ENCODE measurements around the gene IQCN. TPM values are rescaled to one million over a fixed set of nuclear protein-coding genes. Genes with fewer than 3 reads are reported as not detected.
A peak's percentile ranks its signal among the peaks of the same experiment; 100 is the strongest.

IQCN gene
- total RNA-seq, result 10 to 100 TPM; 13.7 to 19.4 (median 15.6) TPM
- 8.5 TPM for total RNA-seq (2013)

DNA sequence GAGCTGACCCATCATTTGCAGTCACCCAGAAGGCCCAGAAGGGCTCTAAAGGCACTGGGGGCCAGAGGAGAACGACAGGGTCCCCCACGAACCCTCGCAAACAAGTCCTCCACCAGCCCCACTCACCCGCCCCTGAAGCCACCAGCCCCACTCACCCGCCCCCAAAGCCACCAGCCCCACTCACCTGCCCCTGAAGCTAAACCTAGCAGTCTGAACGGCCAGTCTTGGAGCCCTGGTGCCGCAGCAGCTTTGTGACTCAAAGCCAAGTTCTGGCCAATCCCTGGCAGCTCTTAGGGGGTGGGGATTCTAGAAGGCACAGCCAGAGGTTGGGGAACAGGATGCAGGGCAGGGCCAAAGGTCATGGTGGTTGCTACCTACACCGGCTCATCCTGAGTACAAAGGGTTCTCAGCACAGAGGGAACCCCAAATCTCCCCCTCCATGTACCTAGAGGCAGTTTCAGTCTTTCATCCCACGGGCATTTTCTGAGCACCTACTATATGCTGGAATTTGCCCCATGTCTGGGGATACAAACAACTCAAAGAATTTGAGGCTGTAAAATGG lies at the start of gene IQCN:
Gene IQCN, minus strand, starts transcription at position 234 of the 562 bp plus-strand sequence. CDS start 4,974 bp downstream, outside the sequence.
- Histone ChIP-seq H3K4me1 (ENCODE audit: control insufficient read depth, insufficient read depth, low read length) (peaks cover 31% of the 10 kb centered on the region), H3K27me3 (ENCODE audit: control insufficient read depth, insufficient read depth, low read length) (no peaks in the 10 kb centered on the region), H3K36me3 (ENCODE audit: control insufficient read depth, insufficient read depth, low read length) (peaks cover 28% of the 10 kb centered on the region), H3K9me3 (ENCODE audit: control insufficient read depth, insufficient read depth, low read length) (no peaks in the 10 kb centered on the region), H3K4me3 (ENCODE audit: low read length) (no peak within 1 kb of the TSS), H3K27ac (ENCODE audit: low read length) (no peak within 1 kb of the TSS)
- Mint-ChIP-seq H3K4me1 (peaks cover 10 to 23% of the 10 kb centered on the region in 2 donors), H3K36me3 (peaks cover 3% of the 10 kb centered on the region), H3K4me3 (peak within 1 kb of the TSS; percentile 66), H3K9me3 (no peaks in the 10 kb centered on the region), H3K27me3 (ENCODE audit: low read depth in 2 of 2) (peaks cover 0 to under 1% of the 10 kb centered on the region in 2 donors), H3K27ac (peak within 1 kb of the TSS; percentile 97 to 99)
- intact Hi-C loops (cut with micrococcal nuclease), result no loop called here
- 93% methylated on average over 9 of the region's 9 CpGs for WGBS (ENCODE audit: insufficient coverage)
- ATAC-seq (peak in 2 of 3 donors; percentile 7 to 9), DNase-seq (peak in 1 of 2 donors; percentile 67)
- TF ChIP-seq, protein P1, sequence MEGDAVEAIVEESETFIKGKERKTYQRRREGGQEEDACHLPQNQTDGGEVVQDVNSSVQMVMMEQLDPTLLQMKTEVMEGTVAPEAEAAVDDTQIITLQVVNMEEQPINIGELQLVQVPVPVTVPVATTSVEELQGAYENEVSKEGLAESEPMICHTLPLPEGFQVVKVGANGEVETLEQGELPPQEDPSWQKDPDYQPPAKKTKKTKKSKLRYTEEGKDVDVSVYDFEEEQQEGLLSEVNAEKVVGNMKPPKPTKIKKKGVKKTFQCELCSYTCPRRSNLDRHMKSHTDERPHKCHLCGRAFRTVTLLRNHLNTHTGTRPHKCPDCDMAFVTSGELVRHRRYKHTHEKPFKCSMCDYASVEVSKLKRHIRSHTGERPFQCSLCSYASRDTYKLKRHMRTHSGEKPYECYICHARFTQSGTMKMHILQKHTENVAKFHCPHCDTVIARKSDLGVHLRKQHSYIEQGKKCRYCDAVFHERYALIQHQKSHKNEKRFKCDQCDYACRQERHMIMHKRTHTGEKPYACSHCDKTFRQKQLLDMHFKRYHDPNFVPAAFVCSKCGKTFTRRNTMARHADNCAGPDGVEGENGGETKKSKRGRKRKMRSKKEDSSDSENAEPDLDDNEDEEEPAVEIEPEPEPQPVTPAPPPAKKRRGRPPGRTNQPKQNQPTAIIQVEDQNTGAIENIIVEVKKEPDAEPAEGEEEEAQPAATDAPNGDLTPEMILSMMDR (IDR thresholded peaks at IDR 0.05), result no peak

- no peaks in the 10 kb centered on the region for H3K36me3 Mint-ChIP-seq
- DNase-seq, result peak; percentile 97 to 100
- intact Hi-C loops (cut with micrococcal nuclease), result loop anchor here (1.0 kb wide), 3 partner anchors 18 to 44 kb away; no protein-coding TSS in a partner anchor
- under 1% methylated on average over 75 of the region's 75 CpGs for WGBS (ENCODE audit: insufficient coverage)
- peak within 1 kb of the TSS; percentile 87 for H3K4me3 Mint-ChIP-seq
- Histone ChIP-seq H3K27me3 (ENCODE audit: control insufficient read depth, insufficient read depth, low read length) (no peaks in the 10 kb centered on the region), H3K27ac (ENCODE audit: low read length) (peak within 1 kb of the TSS; percentile 91), H3K4me1 (ENCODE audit: control insufficient read depth, insufficient read depth, low read length) (peaks cover 58% of the 10 kb centered on the region), H3K36me3 (ENCODE audit: control insufficient read depth, insufficient read depth, low read length) (no peaks in the 10 kb centered on the region), H3K9me3 (ENCODE audit: control insufficient read depth, insufficient read depth, low read length) (no peaks in the 10 kb centered on the region), H3K4me3 (ENCODE audit: low read length) (peak within 1 kb of the TSS; percentile 79)
- H3K4me1 Mint-ChIP-seq, result peaks cover 48% of the 10 kb centered on the region in 2 donors
- H3K9me3 Mint-ChIP-seq, result no peaks in the 10 kb centered on the region
- ATAC-seq, result peak; percentile 91 to 99 (median 92)
- H3K27ac Mint-ChIP-seq, result peak within 1 kb of the TSS; percentile 96
- TF ChIP-seq, protein P1 (IDR thresholded peaks at IDR 0.05), result peak; percentile 56
- H3K27me3 Mint-ChIP-seq (ENCODE audit: low read depth in 2 of 2), result no peaks in the 10 kb centered on the region
Measured at GRCh38 chr19:18322759-18323460, 48.7 kb upstream of the IQCN start, which contains the start of gene LSM4. Gene LSM4, minus strand, starts transcription at chr19:18323076. Its CDS starts 56 bp downstream, at chr19:18323020.

DNA sequence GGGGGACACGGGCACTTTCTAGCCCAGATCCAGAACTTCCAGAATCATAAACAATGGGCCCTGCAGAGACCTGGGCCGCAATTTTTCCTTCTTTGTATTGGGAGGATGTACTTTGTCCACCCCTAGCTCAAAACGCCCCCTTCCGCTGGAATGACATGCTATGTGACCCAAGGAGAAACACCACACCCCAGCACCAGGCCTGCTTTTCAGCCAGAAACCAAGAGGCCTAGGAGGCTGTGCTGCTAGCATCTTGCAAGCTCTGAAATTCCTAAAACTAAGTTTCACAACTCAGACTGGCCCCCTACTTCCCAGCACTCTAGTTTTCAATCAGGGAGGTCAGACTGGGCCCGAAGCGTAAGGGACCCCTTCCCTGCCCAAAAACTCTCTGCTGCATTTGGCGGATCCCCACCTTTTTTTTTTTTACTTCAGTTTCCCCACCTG lies 48.1 kb upstream of the IQCN start:
- Mint-ChIP-seq H3K27me3 (ENCODE audit: low read depth in 2 of 2) (no peaks in the 10 kb centered on the region), H3K36me3 (no peaks in the 10 kb centered on the region), H3K4me1 (peaks cover 50 to 52% of the 10 kb centered on the region in 2 donors), H3K4me3 (peak overlapping the region; percentile 87), H3K27ac (peak overlapping the region; percentile 96), H3K9me3 (no peaks in the 10 kb centered on the region)
- peak overlapping the region; percentile 91 for H3K27ac ChIP-seq (ENCODE audit: low read length)
- peak overlapping the region; percentile 79 for H3K4me3 ChIP-seq (ENCODE audit: low read length)
- intact Hi-C loops (cut with micrococcal nuclease), result no loop called here
- peaks cover 64% of the 10 kb centered on the region for H3K4me1 ChIP-seq (ENCODE audit: control insufficient read depth, insufficient read depth, low read length)
- no peak for ATAC-seq
- TF ChIP-seq, protein P1 (IDR thresholded peaks at IDR 0.05), result no peak
- H3K27me3 ChIP-seq (ENCODE audit: control insufficient read depth, insufficient read depth, low read length), result no peaks in the 10 kb centered on the region
- DNase-seq, result peak in 1 of 2 donors; percentile 52
- H3K36me3 ChIP-seq (ENCODE audit: control insufficient read depth, insufficient read depth, low read length), result no peaks in the 10 kb centered on the region
- 3% methylated on average over 7 of the region's 7 CpGs for WGBS (ENCODE audit: insufficient coverage)
- no peaks in the 10 kb centered on the region for H3K9me3 ChIP-seq (ENCODE audit: control insufficient read depth, insufficient read depth, low read length)
